M059J (cell line): ENCODE results near the gene PANX3. TPM values are rescaled to one million over a fixed set of nuclear protein-coding genes. Genes with fewer than 3 reads are reported as not detected.

Source experiments
- DNase-seq: peaks from one replicate; pipeline ENCODE4 v3.0.0-alpha.2; 2012; ENCODE audit warnings: low read depth
- total RNA-seq: library from RNA; depleted of rRNA; stranded (reverse); fragments of >200 nt; shearing (Covaris generic); gene quantifications from 2 replicates; pipeline ENCODE4 v1.2.3, GENCODE V29; 2014

PANX3 gene
- total RNA-seq, 1 experiment from 2014 or later, result not detected

- DNase-seq, result no peak
These were observed 1.5 kb downstream of the PANX3 start for GRCh38 chr11:124612567-124613246.

DNA sequence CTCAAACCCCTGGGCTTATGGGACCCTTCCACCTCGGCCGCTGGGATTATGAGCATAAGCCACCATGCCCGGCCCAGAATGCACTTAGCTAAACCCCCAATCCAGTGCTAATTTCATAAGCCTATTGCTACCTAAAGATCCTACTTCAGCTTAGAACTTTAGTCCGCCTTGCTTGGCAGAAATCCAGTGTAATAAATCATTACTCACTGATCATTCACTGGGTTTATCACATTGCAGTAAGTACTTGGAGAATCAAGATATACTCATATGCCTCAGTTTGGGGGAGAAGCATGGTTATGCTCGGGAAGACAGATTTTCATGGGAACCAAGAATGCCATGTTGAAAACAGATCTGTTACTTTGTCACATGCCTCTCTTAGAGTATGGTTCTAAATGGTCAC is 7.6 kb downstream of the PANX3 start:
- DNase-seq, result no peak

DNA sequence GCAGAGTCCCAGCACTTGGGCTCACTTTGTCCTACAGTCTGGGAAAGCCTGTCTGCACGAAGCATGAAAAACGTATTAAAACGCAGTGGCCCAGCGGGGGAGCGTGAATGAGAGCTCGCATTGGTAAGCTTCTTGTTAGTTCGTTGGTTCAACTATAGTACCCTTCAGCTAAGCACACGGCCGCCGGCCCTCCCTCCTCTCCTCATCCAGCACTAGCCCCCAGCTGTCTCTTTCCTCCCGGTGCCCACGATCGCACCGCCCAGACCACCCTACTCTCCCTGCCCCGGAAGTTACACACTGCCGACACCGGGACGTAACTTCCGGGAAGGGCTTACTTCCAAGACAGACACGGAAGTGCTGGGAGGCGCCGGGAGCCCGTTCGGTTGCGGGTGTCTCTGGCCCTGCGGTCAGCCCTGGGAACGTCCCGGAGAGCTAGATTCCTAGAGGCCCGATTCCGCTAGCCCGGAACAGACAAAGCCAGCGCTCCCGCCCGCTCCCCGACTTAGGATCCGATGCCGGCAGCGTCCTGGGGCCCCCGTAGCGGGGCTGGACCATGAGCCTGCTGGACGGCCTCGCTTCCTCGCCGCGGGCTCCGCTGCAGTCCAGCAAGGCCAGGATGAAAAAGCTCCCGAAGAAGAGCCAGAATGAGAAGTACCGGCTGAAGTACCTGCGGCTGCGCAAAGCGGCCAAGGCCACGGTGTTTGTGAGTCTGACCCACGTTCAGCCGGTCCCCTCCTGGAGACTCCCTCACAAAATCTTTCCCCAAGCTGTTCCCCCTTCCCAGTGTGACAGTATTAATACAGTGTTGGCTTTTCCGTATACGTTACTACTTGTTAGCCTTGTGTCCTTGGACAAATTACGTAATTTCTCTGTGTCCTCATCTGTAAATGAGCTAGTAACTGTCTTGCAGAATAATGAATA is 11.6 kb downstream of the PANX3 start, which contains the start of gene TBRG1:
TSS of gene TBRG1 (plus strand) at position 334 of the 921 bp plus-strand sequence. CDS start at position 554, 220 bp downstream.
- peak; percentile 91 for DNase-seq

GRCh38 chr11:124623861-124624525 is 12.8 kb downstream of the PANX3 start:
- DNase-seq, result no peak

DNA sequence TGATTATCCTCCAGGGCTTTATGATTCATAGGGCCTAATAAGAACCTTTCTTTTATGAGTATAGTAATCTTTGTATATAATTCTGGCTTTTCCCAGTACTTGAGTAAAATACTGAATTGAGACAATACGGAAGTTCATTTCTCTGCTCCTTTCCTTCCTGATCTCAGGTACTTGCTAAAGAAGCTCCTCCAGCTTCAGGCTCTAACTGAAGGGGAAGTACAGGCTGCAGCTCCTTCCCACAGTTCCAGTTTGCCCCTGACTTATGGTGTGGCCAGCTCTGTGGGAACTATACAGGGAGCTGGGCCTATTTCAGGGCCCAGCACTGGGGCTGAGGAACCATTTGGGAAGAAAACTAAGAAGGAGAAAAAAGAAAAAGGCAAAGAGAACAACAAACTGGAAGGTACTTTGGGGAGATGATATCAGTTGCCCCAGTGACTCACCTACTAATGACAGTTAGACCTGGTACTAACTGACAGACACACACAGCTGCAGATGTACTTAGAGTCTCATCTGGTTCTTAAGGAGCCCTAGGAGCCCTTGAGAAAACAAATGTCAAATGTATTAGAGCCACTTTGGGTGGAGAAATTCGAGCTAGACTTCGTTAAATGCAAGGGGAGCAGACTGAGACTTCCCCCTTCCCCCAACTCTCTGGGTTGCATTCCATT is 14.4 kb downstream of the PANX3 start:
- no peak for DNase-seq

DNA sequence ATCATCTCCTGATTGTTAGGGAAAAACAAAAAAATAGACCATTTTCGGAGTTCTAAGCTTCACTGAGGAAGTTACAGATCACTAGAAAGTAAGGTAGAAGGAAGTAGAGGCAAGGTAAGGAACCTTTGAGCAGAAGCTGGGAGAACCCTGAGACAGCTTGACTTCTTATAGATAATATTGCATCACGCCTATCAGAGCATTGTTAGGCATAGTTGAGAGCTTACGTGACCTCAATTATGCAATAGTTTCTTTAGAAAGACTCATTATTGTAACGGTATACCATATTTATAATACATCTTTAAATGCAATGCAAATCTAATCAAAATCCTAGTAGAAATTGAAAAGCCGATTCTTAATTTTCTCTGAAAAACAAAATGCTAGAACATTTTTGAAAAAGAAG is 16.3 kb downstream of the PANX3 start:
- no peak for DNase-seq

DNA sequence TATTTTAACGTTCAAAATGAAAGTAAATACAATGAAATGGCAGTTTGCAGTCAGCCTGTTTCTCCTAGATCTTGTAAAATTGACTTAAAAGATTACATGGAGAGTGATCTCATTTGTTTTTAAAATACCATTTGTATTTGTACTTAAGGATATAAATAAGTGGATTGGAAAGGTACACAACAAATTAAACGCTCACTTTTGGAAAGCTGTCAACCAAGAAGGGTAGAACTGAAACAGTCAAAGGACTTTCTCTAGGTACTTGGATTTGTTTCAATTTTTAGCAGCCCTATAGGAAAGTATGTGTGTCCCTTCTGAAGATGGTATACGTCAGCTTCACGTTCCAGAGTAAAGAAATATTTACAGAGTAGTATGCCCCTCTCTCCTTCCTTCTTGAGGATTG is 18.7 kb downstream of the PANX3 start:
- no peak for DNase-seq

DNA sequence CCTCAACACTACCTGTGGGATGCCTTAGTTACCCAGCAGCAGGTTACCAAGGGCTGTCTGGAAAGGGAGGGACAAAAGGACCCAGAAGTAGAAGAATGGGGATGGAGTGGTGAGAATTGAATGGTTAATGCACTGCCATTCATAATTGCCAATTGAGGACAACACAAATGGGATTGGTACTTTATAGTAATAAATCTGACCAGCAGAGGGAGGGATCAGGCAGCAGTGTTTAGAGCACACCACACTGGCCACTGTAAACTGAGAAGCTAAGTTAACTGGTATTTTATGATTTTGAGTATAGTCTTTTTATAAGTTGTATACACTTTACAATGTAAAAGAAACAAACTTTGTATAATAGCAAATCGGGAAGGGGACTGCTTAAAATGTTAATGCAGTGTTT is 22.1 kb downstream of the PANX3 start:
- peak; percentile 14 for DNase-seq

GRCh38 chr11:124635932-124636331 is 24.7 kb downstream of the PANX3 start:
- no peak for DNase-seq

GRCh38 chr11:124638500-124638899 is 27.3 kb downstream of the PANX3 start:
- no peak for DNase-seq

- no peak for DNase-seq
These were observed 28.0 kb downstream of the PANX3 start for GRCh38 chr11:124639186-124639585.

DNA sequence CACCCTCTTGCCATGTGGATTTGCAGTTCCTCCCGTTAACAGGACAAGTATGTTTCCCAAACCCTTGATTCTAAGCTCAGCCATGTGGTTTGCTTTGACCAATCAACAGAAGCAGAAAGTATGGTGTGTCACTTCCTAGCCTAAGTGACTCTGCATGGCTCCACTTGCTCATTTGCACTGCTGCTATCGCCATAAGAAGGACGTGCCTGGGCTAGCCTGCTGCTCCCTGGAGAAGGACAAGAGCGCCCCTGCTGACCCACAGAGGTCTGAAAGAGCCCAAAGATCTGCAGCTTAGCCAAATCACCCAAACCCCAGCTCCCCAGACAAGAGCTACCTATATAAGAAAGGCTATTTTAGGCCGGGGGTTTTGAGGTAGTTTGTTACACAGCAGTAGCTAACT is 29.4 kb downstream of the PANX3 start:
- peak; percentile 5 for DNase-seq

DNA sequence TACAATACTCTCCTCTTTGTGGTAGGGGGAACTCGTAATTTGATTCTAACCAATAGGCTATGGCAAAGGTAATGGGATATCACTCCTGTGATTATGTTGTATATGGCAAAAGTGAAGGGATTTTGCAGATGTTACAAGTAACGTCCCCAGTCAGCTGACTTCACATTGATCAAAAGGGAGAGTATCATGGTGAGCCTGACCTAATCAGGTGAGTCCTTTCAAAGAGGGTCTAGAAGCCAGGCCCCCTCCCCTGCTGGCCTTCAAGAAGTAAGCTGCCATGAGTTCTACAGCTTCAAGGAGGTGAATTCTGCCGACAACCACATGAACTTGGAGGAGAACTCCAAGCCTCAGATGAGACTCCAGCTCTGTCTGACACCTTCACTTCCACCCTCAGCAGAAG is 31.4 kb downstream of the PANX3 start:
- no peak for DNase-seq

DNA sequence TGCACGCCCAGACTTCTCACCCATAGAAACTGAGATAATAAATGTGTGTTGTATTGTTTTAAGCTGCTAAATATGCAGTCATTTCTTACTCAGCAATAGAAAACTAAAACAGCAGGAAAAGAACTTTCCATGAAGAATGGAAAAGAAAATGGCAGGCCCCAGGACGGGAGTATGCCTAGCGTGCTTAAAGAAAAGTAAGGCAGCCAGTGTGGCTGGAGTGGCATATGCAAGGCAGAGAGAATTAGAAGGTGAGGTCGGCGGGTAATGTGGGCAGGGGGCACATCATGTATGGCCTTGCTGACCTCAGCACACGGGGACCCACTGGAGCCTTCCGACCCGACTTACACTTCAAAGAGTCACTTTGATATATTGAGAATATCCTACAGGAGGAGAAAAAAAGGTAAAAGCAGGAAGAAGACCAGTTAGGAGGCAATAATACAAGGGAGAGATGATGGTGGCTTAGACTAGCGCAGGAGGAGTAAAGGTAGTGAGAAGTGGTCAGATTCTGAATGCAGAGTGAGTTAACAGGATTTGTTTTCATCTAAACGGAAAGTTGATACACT is 31.9 kb downstream of the PANX3 start:
- DNase-seq, result no peak

DNA sequence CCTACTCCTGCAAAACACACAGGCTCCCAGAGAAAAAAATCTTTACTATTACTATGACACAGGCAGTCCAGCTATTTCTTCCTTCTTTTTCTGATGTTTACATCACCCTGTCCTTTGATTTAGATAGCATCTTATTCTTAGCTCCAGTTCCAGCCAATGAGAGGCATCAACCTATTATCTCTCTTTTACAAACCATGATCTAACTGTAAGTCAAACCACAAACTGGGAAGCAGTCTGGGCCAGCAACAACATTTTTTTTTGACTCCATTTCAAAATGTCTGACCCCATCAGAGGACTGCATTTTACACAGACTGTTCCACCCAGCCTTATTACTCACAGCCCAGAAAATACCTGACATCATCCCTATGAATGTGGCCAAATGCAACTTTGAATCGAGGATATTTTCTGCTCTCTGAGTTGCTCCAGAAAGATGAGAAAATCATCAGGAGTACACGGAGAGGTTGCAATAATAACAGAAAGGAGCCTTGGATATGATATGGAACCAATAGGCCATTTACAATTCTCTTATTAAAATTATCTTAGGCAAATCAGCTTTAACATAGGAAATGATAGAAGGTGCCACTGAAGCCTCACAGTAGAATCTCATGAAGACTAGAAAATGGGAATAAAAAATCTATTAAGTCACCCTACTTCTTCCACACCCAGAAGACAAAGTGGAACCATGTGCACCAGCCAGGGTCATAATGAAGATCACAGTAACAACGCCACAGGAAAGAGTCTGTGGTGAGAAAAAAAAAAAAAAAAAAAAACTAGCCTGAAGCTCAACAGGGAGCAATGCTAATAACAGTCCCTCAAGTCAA is 32.6 kb downstream of the PANX3 start:
- DNase-seq, result peak; percentile 81

DNA sequence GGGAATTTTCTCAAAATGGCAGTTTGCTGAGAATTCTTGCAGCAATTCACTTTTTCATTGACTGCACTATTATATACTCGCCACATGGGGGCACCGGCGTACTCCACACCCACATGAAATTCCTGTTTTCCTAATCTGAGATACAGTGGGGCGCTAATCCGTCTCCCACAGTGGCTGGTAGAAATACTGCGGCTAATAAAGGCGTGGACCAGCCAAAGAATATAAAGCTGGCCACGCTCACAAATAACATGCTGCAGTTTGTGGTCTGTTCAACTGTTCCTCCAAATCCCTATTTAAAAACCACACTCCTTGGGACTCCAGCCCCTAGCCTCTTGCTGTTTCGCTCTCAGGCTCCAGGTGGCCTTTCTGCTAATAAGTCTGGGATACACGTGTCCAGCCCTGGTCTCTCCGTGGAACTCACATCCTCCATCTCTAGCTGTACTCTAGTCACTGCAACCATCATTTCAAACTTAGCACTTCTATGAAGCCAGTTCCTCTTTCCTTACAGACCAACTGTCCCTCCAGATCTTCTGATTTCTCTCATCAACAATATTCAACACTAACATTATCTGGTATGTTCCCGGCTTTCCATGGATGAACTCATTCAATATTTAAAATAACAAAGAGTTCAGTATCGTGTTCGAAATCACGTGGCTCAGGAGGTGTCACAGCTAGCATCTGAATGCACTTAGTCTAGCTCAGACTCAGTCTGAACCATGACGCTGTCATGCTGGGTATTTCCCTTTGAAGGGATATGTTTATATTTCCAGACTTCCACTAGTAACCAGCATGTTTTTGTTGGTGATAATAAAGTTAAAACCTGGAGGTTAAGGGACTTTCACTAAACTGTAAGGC is 33.4 kb downstream of the PANX3 start:
- peak; percentile 72 for DNase-seq

GRCh38 chr11:124646148-124646547 is 34.9 kb downstream of the PANX3 start:
- DNase-seq, result no peak

DNA sequence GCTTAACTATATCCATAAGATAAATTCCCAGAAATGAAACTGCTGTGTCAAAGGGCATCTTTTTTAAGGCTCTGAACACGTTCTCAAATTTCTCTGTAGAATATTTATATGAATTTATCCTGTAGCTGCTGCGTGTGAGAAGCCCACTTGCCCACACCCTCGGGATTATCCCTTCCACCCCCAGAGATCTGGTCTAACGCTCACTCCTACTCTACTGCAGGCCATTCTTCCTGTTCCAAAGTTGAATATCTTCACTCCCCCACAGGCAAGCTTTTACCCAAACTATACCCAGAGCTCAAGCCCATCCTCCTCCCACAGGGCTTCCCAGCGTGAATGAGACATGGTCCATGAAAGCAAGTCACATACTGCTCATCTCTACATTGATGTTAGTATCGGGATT is 37.4 kb downstream of the PANX3 start:
- no peak for DNase-seq

GRCh38 chr11:124656774-124657630 is 45.8 kb downstream of the PANX3 start:
- DNase-seq, result no peak
